GM19328 (cell line): Measurements from ENCODE around the gene CYB561A3.

ENCODE experiments used
- ATAC-seq: cut with Tn5 transposase; IDR thresholded peaks from one replicate; pipeline ENCODE4 v1.9.1; 2021; ENCODE audit warnings: mild to moderate bottlenecking, moderate library complexity; ENCODE audit not compliant: unreplicated experiment

Gene CYB561A3

GRCh38 chr11:61329871-61330270 lies 31.8 kb downstream of the CYB561A3 start:
- ATAC-seq: no peak

- ATAC-seq: no peak
Observed at GRCh38 chr11:61328351-61328750, 33.3 kb downstream of the CYB561A3 start.

- ATAC-seq: no peak
Observed at GRCh38 chr11:61327669-61328071, 34.0 kb downstream of the CYB561A3 start.

GRCh38 chr11:61325649-61326414 lies 35.9 kb downstream of the CYB561A3 start:
- no peak for ATAC-seq

- ATAC-seq: no peak
Observed at GRCh38 chr11:61315260-61315659, 46.4 kb downstream of the CYB561A3 start.

- ATAC-seq: no peak
Observed at GRCh38 chr11:61310749-61311148, 50.9 kb downstream of the CYB561A3 start.

GRCh38 chr11:61309739-61310138 lies 51.9 kb downstream of the CYB561A3 start:
- ATAC-seq: no peak

GRCh38 chr11:61309141-61309540 lies 52.5 kb downstream of the CYB561A3 start:
- ATAC-seq: no peak

GRCh38 chr11:61307354-61307753 lies 54.3 kb downstream of the CYB561A3 start:
- ATAC-seq: no peak

GRCh38 chr11:61306221-61306620 lies 55.5 kb downstream of the CYB561A3 start:
- ATAC-seq: no peak

- ATAC-seq: no peak
Observed at GRCh38 chr11:61305417-61305816, 56.3 kb downstream of the CYB561A3 start.

- no peak for ATAC-seq
Observed at GRCh38 chr11:61303725-61304124, 58.0 kb downstream of the CYB561A3 start.

GRCh38 chr11:61302550-61302949 lies 59.1 kb downstream of the CYB561A3 start:
- ATAC-seq: no peak
